Sigmoid colon (tissue), 4 donors: ENCODE measurements around the gene MUCL3.

ENCODE experiments used
- EP300 ChIP-seq, 4 donors: sonication (generic); formaldehyde crosslinking; IDR thresholded peaks; one replicate each; pipeline ENCODE4 v1.6.1; 2017; ENCODE audit warnings: antibody characterized with exemption in 4 of 4
- POLR2A ChIP-seq, 2 donors: fragments of 450-650 bp; IDR thresholded peaks; one replicate each; pipeline ENCODE4 v1.6.1; 2016; ENCODE audit warnings: antibody characterized with exemption in 2 of 2, mild to moderate bottlenecking in 2 of 2, moderate library complexity in 2 of 2
- TF ChIP-seq, protein P1 (sequence below), 4 experiments: fragments of 450-650 bp in 3 of 4; fragments of 200-600 bp in 1 of 4; IDR thresholded peaks; one replicate each; pipeline ENCODE4 v1.5.1; 2016 to 2019; ENCODE audit warnings: antibody characterized with exemption in 4 of 4, mild to moderate bottlenecking in 3 of 4, moderate library complexity in 2 of 4

- TF ChIP-seq EP300 (IDR thresholded peaks at IDR 0.05) (no peak), POLR2A (IDR thresholded peaks at IDR 0.05) (no peak)
- TF ChIP-seq, protein P1, sequence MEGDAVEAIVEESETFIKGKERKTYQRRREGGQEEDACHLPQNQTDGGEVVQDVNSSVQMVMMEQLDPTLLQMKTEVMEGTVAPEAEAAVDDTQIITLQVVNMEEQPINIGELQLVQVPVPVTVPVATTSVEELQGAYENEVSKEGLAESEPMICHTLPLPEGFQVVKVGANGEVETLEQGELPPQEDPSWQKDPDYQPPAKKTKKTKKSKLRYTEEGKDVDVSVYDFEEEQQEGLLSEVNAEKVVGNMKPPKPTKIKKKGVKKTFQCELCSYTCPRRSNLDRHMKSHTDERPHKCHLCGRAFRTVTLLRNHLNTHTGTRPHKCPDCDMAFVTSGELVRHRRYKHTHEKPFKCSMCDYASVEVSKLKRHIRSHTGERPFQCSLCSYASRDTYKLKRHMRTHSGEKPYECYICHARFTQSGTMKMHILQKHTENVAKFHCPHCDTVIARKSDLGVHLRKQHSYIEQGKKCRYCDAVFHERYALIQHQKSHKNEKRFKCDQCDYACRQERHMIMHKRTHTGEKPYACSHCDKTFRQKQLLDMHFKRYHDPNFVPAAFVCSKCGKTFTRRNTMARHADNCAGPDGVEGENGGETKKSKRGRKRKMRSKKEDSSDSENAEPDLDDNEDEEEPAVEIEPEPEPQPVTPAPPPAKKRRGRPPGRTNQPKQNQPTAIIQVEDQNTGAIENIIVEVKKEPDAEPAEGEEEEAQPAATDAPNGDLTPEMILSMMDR (IDR thresholded peaks at IDR 0.05): no peak
These were observed 39.8 kb upstream of the MUCL3 start for GRCh38 chr6:30900863-30901417.
